Thymus (tissue), 14 donors: ENCODE results near the gene INSIG1. TPM values are rescaled to one million over a fixed set of nuclear protein-coding genes. Genes with fewer than 3 reads are reported as not detected.

Experiments used
- DNase-seq, 9 donors: peaks; one replicate each; pipeline ENCODE4 v3.0.0-alpha.2; 2013; ENCODE audit warnings: low spot score in 9 of 9, low read depth in 6 of 9, missing footprints in 1 of 9
- H3K27ac ChIP-seq, 2 donors: one replicate each; pipeline ENCODE4 v1.5.1; 2013; ENCODE audit warnings: control low read depth in 1 of 2, low read depth in 1 of 2, low read length in 1 of 2, mild to moderate bottlenecking in 1 of 2, moderate library complexity in 1 of 2
- H3K27me3 ChIP-seq, 2 donors: one replicate each; pipeline ENCODE4 v1.5.1; 2013; ENCODE audit warnings: low read length in 1 of 2; ENCODE audit not compliant: control insufficient read depth in 2 of 2, insufficient read depth in 1 of 2
- H3K36me3 ChIP-seq, 2 donors: one replicate each; pipeline ENCODE4 v1.5.1; 2013; ENCODE audit warnings: low read length in 1 of 2, mild to moderate bottlenecking in 1 of 2, moderate library complexity in 1 of 2; ENCODE audit not compliant: control insufficient read depth in 2 of 2, insufficient read depth in 2 of 2
- H3K4me1 ChIP-seq, 2 donors: one replicate each; pipeline ENCODE4 v1.5.1; 2013; ENCODE audit warnings: low read length in 2 of 2; ENCODE audit not compliant: control insufficient read depth in 2 of 2, insufficient read depth in 2 of 2
- H3K4me3 ChIP-seq, 2 donors: one replicate each; pipeline ENCODE4 v1.5.1; 2013; ENCODE audit warnings: low read length in 2 of 2, control low read depth in 1 of 2, mild to moderate bottlenecking in 1 of 2
- H3K9me3 ChIP-seq, 2 donors: one replicate each; pipeline ENCODE4 v1.5.1; 2013; ENCODE audit warnings: low read length in 1 of 2, mild to moderate bottlenecking in 1 of 2; ENCODE audit not compliant: control insufficient read depth in 2 of 2, insufficient read depth in 1 of 2
- WGBS: extraction: QIAGEN DNeasy Blood & Tissue Kit; methylation state at CpG from one replicate; pipeline ENCODE4 v1.1.7; 2013; 5-methylcytosine and 5-hydroxymethylcytosine counted together
- long read RNA-seq, 10 donors: transcript quantifications; one replicate each; lab custom pipeline, GENCODE V29; 2026
- polyA plus RNA-seq: library from polyadenylated mRNA; stranded (reverse); fragments of 200-250 nt; gene quantifications from one replicate; pipeline ENCODE4 v1.2.3, GENCODE V29; 2013
- total RNA-seq: library from RNA; stranded (reverse); fragments of 120-200 nt; gene quantifications from one replicate; pipeline ENCODE4 v1.2.4, GENCODE V29; 2013
- donor health status: healthy.

The INSIG1 gene
- total RNA-seq (50.2 TPM), polyA plus RNA-seq (37.1 TPM)
- long read RNA-seq, donor 1, partial matches to known transcripts, result 5 of 7 reads
- long read RNA-seq, donor 1, other reads (novel, unspliced or antisense), result 0 of 7 reads
- long read RNA-seq, donor 2, result 0 reads
- long read RNA-seq, donor 3, transcript INSIG1-201 (6 exons, 3,010 nt), result major isoform, 15 of 16 reads
- long read RNA-seq, donor 3, partial matches to known transcripts, result 0 of 16 reads
- long read RNA-seq, donor 3, other reads (novel, unspliced or antisense), result 0 of 16 reads
- long read RNA-seq, donor 4, transcript INSIG1-201 (6 exons, 3,010 nt), result major isoform, 12 of 12 reads
- long read RNA-seq, donor 4, partial matches to known transcripts, result 0 of 12 reads
- long read RNA-seq, donor 4, other reads (novel, unspliced or antisense), result 0 of 12 reads
- long read RNA-seq, donor 5, transcript INSIG1-201 (6 exons, 3,010 nt), result major isoform, 27 of 38 reads
- long read RNA-seq, donor 5, partial matches to known transcripts, result 11 of 38 reads
- long read RNA-seq, donor 5, other reads (novel, unspliced or antisense), result 0 of 38 reads
- long read RNA-seq, donor 6, transcript INSIG1-201 (6 exons, 3,010 nt), result major isoform, 13 of 13 reads
- long read RNA-seq, donor 6, partial matches to known transcripts, result 0 of 13 reads
- long read RNA-seq, donor 6, other reads (novel, unspliced or antisense), result 0 of 13 reads
- long read RNA-seq, donor 7, transcript INSIG1-201 (6 exons, 3,010 nt), result major isoform, 22 of 35 reads
- long read RNA-seq, donor 7, partial matches to known transcripts, result 5 of 35 reads
- long read RNA-seq, donor 7, other reads (novel, unspliced or antisense), result 7 of 35 reads
- long read RNA-seq, donor 8, transcript INSIG1-201 (6 exons, 3,010 nt), result major isoform, 10 of 10 reads
- long read RNA-seq, donor 8, partial matches to known transcripts, result 0 of 10 reads
- long read RNA-seq, donor 8, other reads (novel, unspliced or antisense), result 0 of 10 reads
- long read RNA-seq, donor 9, transcript INSIG1-201 (6 exons, 3,010 nt), result major isoform, 12 of 12 reads
- long read RNA-seq, donor 9, partial matches to known transcripts, result 0 of 12 reads
- long read RNA-seq, donor 9, other reads (novel, unspliced or antisense), result 0 of 12 reads
- long read RNA-seq, donor 10, transcript INSIG1-201 (6 exons, 3,010 nt), result major isoform, 21 of 35 reads
- long read RNA-seq, donor 10, partial matches to known transcripts, result 6 of 35 reads
- long read RNA-seq, donor 10, other reads (novel, unspliced or antisense), result 5 of 35 reads

- Histone ChIP-seq H3K9me3 (no peaks in the 10 kb centered on the region), H3K27ac (peak within 1 kb of the TSS; percentile 92 to 93), H3K4me3 (peak within 1 kb of the TSS; percentile 66 to 67), H3K4me1 (peaks cover 24 to 34% of the 10 kb centered on the region in 2 donors), H3K36me3 (peaks cover 7 to 22% of the 10 kb centered on the region in 2 donors), H3K27me3 (no peaks in the 10 kb centered on the region)
- peak in 8 of 9 donors; percentile 55 to 89 (median 78) for DNase-seq
- under 1% methylated on average over 111 of the region's 111 CpGs for WGBS
Observed at GRCh38 chr7:155297517-155298287, at the start of gene INSIG1. INSIG1 (plus strand) TSS chr7:155297878; CDS start chr7:155298286, 408 bp downstream.

GRCh38 chr7:155248366-155248756, 49.3 kb upstream of the INSIG1 start:
- no peaks in the 10 kb centered on the region for H3K36me3 ChIP-seq
- peaks cover 1 to 5% of the 10 kb centered on the region in 2 donors for H3K9me3 ChIP-seq
- 90% methylated on average over 10 of the region's 10 CpGs for whole genome bisulfite sequencing
- peaks cover 0 to 7% of the 10 kb centered on the region in 2 donors for H3K27me3 ChIP-seq
- H3K27ac ChIP-seq, result no peak overlapping the region
- DNase-seq, result no peak
- H3K4me1 ChIP-seq, result no peaks in the 10 kb centered on the region
- no peak overlapping the region for H3K4me3 ChIP-seq

GRCh38 chr7:155251831-155252230, 45.8 kb upstream of the INSIG1 start:
- no peaks in the 10 kb centered on the region for H3K9me3 ChIP-seq
- H3K4me1 ChIP-seq, result no peaks in the 10 kb centered on the region
- H3K4me3 ChIP-seq, result no peak overlapping the region
- H3K27ac ChIP-seq, result no peak overlapping the region
- DNase-seq, result no peak
- H3K36me3 ChIP-seq, result no peaks in the 10 kb centered on the region
- WGBS, result 91% methylated on average over 7 of the region's 7 CpGs
- peaks cover 0 to 11% of the 10 kb centered on the region in 2 donors for H3K27me3 ChIP-seq

- no peaks in the 10 kb centered on the region for H3K9me3 ChIP-seq
- no peaks in the 10 kb centered on the region for H3K4me1 ChIP-seq
- no peaks in the 10 kb centered on the region for H3K36me3 ChIP-seq
- H3K4me3 ChIP-seq, result no peak overlapping the region
- no peak for DNase-seq
- H3K27ac ChIP-seq, result no peak overlapping the region
- H3K27me3 ChIP-seq, result peaks cover 0 to 11% of the 10 kb centered on the region in 2 donors
- WGBS, result 91% methylated on average over 8 of the region's 8 CpGs
Observed at GRCh38 chr7:155252444-155252887, 45.2 kb upstream of the INSIG1 start.

- H3K36me3 ChIP-seq, result no peaks in the 10 kb centered on the region
Observed at GRCh38 chr7:155252892-155253501, 44.7 kb upstream of the INSIG1 start.

GRCh38 chr7:155254018-155254417, 43.7 kb upstream of the INSIG1 start:
- Histone ChIP-seq H3K27me3 (peaks cover 0 to 11% of the 10 kb centered on the region in 2 donors), H3K9me3 (no peaks in the 10 kb centered on the region), H3K36me3 (no peaks in the 10 kb centered on the region), H3K4me3 (no peak overlapping the region), H3K27ac (no peak overlapping the region), H3K4me1 (no peaks in the 10 kb centered on the region)
- no peak for DNase-seq
- WGBS, result 94% methylated on average over 8 of the region's 8 CpGs

More at GRCh38 chr7:155252892-155253501, 44.7 kb upstream of the INSIG1 start:
- H3K4me1 ChIP-seq, result no peaks in the 10 kb centered on the region
- H3K9me3 ChIP-seq, result no peaks in the 10 kb centered on the region
- no peak overlapping the region for H3K4me3 ChIP-seq
- DNase-seq, result no peak
- no peak overlapping the region for H3K27ac ChIP-seq
- H3K27me3 ChIP-seq, result peaks cover 0 to 11% of the 10 kb centered on the region in 2 donors
- WGBS, result 91% methylated on average over 24 of the region's 24 CpGs

GRCh38 chr7:155255071-155255470, 42.6 kb upstream of the INSIG1 start:
- no peak for DNase-seq
- Histone ChIP-seq H3K4me3 (no peak overlapping the region), H3K27me3 (peaks cover 0 to 11% of the 10 kb centered on the region in 2 donors), H3K4me1 (no peaks in the 10 kb centered on the region), H3K9me3 (no peaks in the 10 kb centered on the region), H3K36me3 (no peaks in the 10 kb centered on the region), H3K27ac (no peak overlapping the region)
- 97% methylated on average over 10 of the region's 10 CpGs for WGBS

- no peak for DNase-seq
- Histone ChIP-seq H3K27me3 (peaks cover 0 to 11% of the 10 kb centered on the region in 2 donors), H3K36me3 (no peaks in the 10 kb centered on the region), H3K4me1 (no peaks in the 10 kb centered on the region), H3K4me3 (no peak overlapping the region), H3K27ac (no peak overlapping the region), H3K9me3 (no peaks in the 10 kb centered on the region)
- WGBS, result 89% methylated on average over 6 of the region's 6 CpGs
Observed at GRCh38 chr7:155255621-155256020, 42.1 kb upstream of the INSIG1 start.
